ENCODE data around the gene ZCCHC14. TPM values are rescaled to one million over a fixed set of nuclear protein-coding genes. Genes with fewer than 3 reads are reported as not detected.
A peak's percentile ranks its signal among the peaks of the same experiment; 100 is the strongest.

The ZCCHC14 gene
- 10 to 100 TPM; 10.6 to 18.0 TPM for total RNA-seq

GRCh38 chr16:87492721-87493607 is at the start of gene ZCCHC14:
Gene ZCCHC14, minus strand, starts transcription at chr16:87493024. Its CDS starts 786 bp downstream, at chr16:87492238.
- Histone ChIP-seq H3K27me3 (no peaks in the 10 kb centered on the region), H3K27ac (peak within 1 kb of the TSS; percentile 21 to 71), H3K4me1 (peaks cover 0 to 44% of the 10 kb centered on the region in 2 donors), H3K9me3 (no peaks in the 10 kb centered on the region), H3K4me3 (peak within 1 kb of the TSS; percentile 50 to 59), H3K36me3 (no peaks in the 10 kb centered on the region)
- DNase-seq (ENCODE audit: low spot score): peak; percentile 99
- TF ChIP-seq, protein P1, sequence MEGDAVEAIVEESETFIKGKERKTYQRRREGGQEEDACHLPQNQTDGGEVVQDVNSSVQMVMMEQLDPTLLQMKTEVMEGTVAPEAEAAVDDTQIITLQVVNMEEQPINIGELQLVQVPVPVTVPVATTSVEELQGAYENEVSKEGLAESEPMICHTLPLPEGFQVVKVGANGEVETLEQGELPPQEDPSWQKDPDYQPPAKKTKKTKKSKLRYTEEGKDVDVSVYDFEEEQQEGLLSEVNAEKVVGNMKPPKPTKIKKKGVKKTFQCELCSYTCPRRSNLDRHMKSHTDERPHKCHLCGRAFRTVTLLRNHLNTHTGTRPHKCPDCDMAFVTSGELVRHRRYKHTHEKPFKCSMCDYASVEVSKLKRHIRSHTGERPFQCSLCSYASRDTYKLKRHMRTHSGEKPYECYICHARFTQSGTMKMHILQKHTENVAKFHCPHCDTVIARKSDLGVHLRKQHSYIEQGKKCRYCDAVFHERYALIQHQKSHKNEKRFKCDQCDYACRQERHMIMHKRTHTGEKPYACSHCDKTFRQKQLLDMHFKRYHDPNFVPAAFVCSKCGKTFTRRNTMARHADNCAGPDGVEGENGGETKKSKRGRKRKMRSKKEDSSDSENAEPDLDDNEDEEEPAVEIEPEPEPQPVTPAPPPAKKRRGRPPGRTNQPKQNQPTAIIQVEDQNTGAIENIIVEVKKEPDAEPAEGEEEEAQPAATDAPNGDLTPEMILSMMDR (IDR thresholded peaks at IDR 0.05): no peak

DNA sequence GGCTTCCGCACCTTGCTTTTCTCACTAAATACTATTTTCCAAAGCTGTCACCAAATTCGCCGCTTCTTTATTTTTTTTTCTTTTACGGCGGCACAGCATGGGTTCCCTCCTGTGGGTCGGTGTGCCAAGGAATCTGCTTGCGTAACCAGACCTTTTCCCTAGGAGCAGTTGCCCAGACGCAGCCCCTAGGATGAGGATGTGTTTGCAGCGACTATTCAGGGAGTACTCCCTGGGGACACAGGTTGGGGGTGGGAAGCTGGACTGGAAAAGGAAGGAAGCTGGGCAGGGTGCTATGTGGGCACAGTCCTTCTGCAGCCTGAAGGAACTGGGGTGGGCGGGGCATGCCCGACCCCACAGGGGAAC is 49.0 kb upstream of the ZCCHC14 start:
- peak overlapping the region in 1 of 2 donors; percentile 28 for H3K4me3 ChIP-seq
- peaks cover 0 to 7% of the 10 kb centered on the region in 2 donors for H3K9me3 ChIP-seq
- peak overlapping the region; percentile 67 to 76 for H3K27ac ChIP-seq
- no peaks in the 10 kb centered on the region for H3K36me3 ChIP-seq
- H3K27me3 ChIP-seq: no peaks in the 10 kb centered on the region
- DNase-seq (ENCODE audit: low spot score): no peak
- peaks cover 0 to 17% of the 10 kb centered on the region in 2 donors for H3K4me1 ChIP-seq
- TF ChIP-seq, protein P1 (IDR thresholded peaks at IDR 0.05): no peak

GRCh38 chr16:87541147-87541871 is 48.5 kb upstream of the ZCCHC14 start:
- no peaks in the 10 kb centered on the region for H3K27me3 ChIP-seq
- H3K9me3 ChIP-seq: peaks cover 0 to 7% of the 10 kb centered on the region in 2 donors
- H3K4me3 ChIP-seq: peak overlapping the region; percentile 3 to 28
- H3K36me3 ChIP-seq: no peaks in the 10 kb centered on the region
- TF ChIP-seq, protein P1 (IDR thresholded peaks at IDR 0.05): no peak
- peak overlapping the region; percentile 67 to 76 for H3K27ac ChIP-seq
- H3K4me1 ChIP-seq: peaks cover 0 to 17% of the 10 kb centered on the region in 2 donors
- peak; percentile 86 for DNase-seq (ENCODE audit: low spot score)

GRCh38 chr16:87540897-87541146 is 48.0 kb upstream of the ZCCHC14 start:
- peaks cover 0 to 3% of the 10 kb centered on the region in 2 donors for H3K9me3 ChIP-seq
- no peaks in the 10 kb centered on the region for H3K36me3 ChIP-seq
- peak overlapping the region; percentile 67 to 76 for H3K27ac ChIP-seq
- peak overlapping the region; percentile 3 to 28 for H3K4me3 ChIP-seq
- no peak for DNase-seq (ENCODE audit: low spot score)
- H3K4me1 ChIP-seq: peaks cover 0 to 17% of the 10 kb centered on the region in 2 donors
- TF ChIP-seq, protein P1 (IDR thresholded peaks at IDR 0.05): no peak
- H3K27me3 ChIP-seq: no peaks in the 10 kb centered on the region

DNA sequence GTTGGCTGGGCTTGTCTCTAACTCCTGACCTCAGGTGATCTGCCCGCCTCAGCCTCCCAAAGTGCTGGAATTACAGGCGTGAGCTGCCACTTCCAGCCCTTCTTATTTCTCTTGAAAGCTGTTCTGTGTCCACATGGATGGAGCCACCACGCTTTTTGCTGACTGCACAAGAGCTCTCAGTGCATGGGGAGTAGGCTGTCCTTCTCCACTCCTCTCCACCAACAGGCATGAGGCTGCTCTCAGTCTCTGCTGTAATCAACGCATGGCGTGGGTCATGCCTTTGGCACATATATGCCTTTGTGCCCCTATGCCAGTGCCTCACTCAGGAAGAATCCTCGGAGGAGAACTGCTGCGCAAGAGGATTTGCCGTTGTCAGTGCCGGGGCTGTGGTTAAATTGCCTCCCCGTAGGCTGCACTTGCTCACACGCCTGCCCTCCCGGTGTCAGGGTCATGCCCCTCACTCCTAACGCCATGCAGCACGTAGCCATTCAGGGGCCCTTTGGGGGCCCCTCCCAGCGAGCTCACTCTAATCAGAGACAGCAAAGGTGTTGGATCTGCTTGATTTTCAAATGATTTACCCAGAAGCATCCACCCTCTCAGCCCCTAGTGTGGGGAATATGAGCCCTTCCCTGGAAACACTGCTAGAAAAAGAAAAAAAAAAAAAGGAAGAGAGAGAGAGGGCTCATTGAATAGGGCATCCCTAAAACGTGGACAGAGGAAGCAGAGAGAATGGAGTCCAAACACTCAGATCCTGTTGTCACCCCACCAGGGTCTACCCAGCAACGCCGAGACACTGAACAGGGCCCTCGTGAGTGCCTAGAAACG is 47.5 kb upstream of the ZCCHC14 start:
- Histone ChIP-seq H3K27ac (peak overlapping the region; percentile 67 to 76), H3K4me1 (peaks cover 0 to 17% of the 10 kb centered on the region in 2 donors), H3K36me3 (no peaks in the 10 kb centered on the region), H3K27me3 (no peaks in the 10 kb centered on the region), H3K9me3 (no peaks in the 10 kb centered on the region), H3K4me3 (no peak overlapping the region)
- no peak for DNase-seq (ENCODE audit: low spot score)
- TF ChIP-seq, protein P1 (IDR thresholded peaks at IDR 0.05): no peak
